Measurements from ENCODE around the gene APBA2.

The APBA2 gene

DNA sequence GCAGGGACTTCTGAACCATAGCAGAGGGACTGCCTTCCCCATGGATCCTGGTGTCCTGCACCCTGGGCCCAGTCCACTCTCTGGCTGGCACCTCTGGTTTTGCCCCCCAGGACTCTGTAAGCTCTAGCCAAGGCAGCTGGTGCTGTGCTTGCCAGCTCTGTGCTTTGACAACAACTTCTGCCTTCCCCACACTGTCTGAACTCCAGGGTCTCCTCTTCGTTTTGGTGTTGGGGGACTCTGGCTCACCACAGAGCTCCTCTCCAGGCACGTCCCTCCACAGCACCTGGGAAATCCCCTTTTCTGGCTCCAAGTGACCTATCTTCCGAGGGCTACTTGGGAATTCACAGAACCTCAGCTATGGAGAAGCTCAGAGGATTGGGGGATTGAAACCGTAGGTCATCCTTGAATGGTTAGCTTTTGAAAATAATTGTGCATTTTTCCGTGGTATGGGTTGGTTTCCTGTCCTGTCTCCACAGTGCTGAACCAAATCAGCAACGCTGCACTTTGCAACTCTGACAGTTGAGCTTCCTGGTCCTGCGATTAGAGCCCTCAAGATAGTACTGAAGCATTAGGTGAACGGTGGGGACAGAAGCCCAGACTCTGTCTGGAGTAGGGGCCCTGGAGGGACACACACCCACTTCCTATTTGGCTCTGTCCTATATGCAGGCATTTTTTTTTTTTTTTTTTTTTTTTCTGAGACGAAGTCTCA is 152.4 kb downstream of the APBA2 start:
- Histone ChIP-seq H3K9ac (ENCODE audit: low read length) (no peak overlapping the region), H3K27ac (ENCODE audit: low read depth, low read length, poor library complexity, severe bottlenecking) (no peak overlapping the region), H3K4me3 (ENCODE audit: low read depth, low read length, poor library complexity, severe bottlenecking) (no peak overlapping the region), H3K4me1 (ENCODE audit: insufficient read depth, low read length, severe bottlenecking) (no peaks in the 10 kb centered on the region), H3K36me3 (ENCODE audit: insufficient read depth, low read length) (no peaks in the 10 kb centered on the region), H3K79me2 (ENCODE audit: insufficient read depth, low read length) (no peaks in the 10 kb centered on the region), H3K4me2 (ENCODE audit: low read length) (no peak overlapping the region), H2AFZ (ENCODE audit: low read length) (no peak overlapping the region), H3K9me2 (ENCODE audit: low read depth, low read length) (no peaks in the 10 kb centered on the region), H3K9me3 (ENCODE audit: low read length) (no peaks in the 10 kb centered on the region), H4K20me1 (ENCODE audit: insufficient read depth, low read length) (no peaks in the 10 kb centered on the region), H3K27me3 (ENCODE audit: insufficient read depth, low read length) (no peaks in the 10 kb centered on the region), H3F3A (ENCODE audit: insufficient read depth, low read length) (no peaks in the 10 kb centered on the region)
- TF ChIP-seq EZH2 (IDR thresholded peaks at IDR 0.05; ENCODE audit: borderline replicate concordance, low read length) = no peak
- TF ChIP-seq, protein P1, sequence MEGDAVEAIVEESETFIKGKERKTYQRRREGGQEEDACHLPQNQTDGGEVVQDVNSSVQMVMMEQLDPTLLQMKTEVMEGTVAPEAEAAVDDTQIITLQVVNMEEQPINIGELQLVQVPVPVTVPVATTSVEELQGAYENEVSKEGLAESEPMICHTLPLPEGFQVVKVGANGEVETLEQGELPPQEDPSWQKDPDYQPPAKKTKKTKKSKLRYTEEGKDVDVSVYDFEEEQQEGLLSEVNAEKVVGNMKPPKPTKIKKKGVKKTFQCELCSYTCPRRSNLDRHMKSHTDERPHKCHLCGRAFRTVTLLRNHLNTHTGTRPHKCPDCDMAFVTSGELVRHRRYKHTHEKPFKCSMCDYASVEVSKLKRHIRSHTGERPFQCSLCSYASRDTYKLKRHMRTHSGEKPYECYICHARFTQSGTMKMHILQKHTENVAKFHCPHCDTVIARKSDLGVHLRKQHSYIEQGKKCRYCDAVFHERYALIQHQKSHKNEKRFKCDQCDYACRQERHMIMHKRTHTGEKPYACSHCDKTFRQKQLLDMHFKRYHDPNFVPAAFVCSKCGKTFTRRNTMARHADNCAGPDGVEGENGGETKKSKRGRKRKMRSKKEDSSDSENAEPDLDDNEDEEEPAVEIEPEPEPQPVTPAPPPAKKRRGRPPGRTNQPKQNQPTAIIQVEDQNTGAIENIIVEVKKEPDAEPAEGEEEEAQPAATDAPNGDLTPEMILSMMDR (IDR thresholded peaks at IDR 0.05; ENCODE audit: low read length) = no peak

DNA sequence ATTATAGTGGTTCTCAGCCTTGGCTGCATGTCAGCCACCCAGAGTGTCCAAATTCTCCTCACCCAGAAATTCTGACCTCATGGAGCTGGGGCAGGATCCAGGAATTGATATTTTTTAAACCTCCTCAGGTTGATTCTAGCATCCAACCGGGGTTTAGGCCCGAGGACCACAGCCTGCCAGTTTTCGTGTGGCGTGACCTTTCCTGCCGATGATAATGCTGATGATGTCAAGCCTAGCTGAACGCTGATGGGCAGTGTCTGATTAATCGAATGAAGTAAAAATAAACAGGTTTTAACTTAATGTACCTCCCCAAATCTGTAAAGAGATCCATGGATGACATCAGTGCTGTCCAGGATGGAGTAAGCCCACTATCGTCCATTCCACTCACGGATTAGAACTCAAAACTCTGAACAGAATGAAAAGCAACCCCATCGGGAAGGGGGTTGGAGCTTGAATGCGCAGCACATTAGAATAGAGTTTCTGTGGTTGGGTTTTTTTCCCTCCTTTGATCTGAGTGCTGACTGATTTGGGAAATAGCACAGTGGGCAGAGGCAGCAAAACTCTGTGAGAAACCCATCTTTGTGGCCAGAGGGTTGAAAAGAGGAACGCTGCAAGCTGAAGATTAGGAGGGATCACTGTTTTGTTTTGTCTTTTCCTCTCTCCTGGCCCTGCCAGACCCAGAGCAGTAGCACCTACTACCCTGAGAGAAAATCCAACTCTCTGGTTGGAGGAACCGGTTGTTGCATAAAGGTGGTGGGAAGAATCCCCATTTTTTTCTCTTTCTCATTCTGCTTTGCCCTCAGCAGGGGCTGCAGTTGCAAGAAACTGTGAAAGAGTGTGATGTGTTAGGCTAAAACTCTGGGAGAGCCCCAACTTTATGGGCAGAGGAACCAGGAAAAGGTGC is 153.9 kb downstream of the APBA2 start:
- no peaks in the 10 kb centered on the region for H3K4me1 ChIP-seq (ENCODE audit: insufficient read depth, low read length, severe bottlenecking)
- H3K27me3 ChIP-seq (ENCODE audit: insufficient read depth, low read length) = no peaks in the 10 kb centered on the region
- no peaks in the 10 kb centered on the region for H3K9me3 ChIP-seq (ENCODE audit: low read length)
- TF ChIP-seq EZH2 (IDR thresholded peaks at IDR 0.05; ENCODE audit: borderline replicate concordance, low read length) = no peak
- TF ChIP-seq, protein P1 (IDR thresholded peaks at IDR 0.05; ENCODE audit: low read length) = no peak
- no peaks in the 10 kb centered on the region for H3K79me2 ChIP-seq (ENCODE audit: insufficient read depth, low read length)
- H3K36me3 ChIP-seq (ENCODE audit: insufficient read depth, low read length) = no peaks in the 10 kb centered on the region
- H3K4me3 ChIP-seq (ENCODE audit: low read depth, low read length, poor library complexity, severe bottlenecking) = no peak overlapping the region
- H2AFZ ChIP-seq (ENCODE audit: low read length) = no peak overlapping the region
- H3K9me2 ChIP-seq (ENCODE audit: low read depth, low read length) = no peaks in the 10 kb centered on the region
- no peak overlapping the region for H3K4me2 ChIP-seq (ENCODE audit: low read length)
- H3F3A ChIP-seq (ENCODE audit: insufficient read depth, low read length) = no peaks in the 10 kb centered on the region
- no peak overlapping the region for H3K9ac ChIP-seq (ENCODE audit: low read length)
- no peak overlapping the region for H3K27ac ChIP-seq (ENCODE audit: low read depth, low read length, poor library complexity, severe bottlenecking)
- H4K20me1 ChIP-seq (ENCODE audit: insufficient read depth, low read length) = no peaks in the 10 kb centered on the region

DNA sequence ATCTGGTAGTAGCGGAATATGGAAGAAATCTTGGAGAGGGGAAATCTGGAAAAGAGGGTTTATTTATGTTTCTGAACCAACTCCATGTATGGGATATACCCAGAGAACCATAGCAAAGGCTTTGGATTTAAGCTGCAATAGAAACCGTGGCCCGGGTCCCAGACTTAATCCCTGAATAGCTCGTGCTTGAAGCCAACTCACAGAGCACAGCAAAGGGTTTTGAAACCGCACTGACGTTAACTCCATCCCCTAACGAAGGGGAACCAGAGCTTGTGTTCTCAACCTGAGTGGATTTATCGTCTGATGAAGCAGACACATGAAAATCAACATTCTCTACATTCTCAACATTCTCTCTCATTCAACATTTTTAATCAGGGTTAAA is 154.6 kb downstream of the APBA2 start:
- no peak overlapping the region for H3K27ac ChIP-seq (ENCODE audit: low read depth, low read length, poor library complexity, severe bottlenecking)
- no peak overlapping the region for H3K9ac ChIP-seq (ENCODE audit: low read length)
- H3K9me3 ChIP-seq (ENCODE audit: low read length) = no peaks in the 10 kb centered on the region
- no peak overlapping the region for H3K4me2 ChIP-seq (ENCODE audit: low read length)
- no peaks in the 10 kb centered on the region for H4K20me1 ChIP-seq (ENCODE audit: insufficient read depth, low read length)
- no peaks in the 10 kb centered on the region for H3K9me2 ChIP-seq (ENCODE audit: low read depth, low read length)
- H2AFZ ChIP-seq (ENCODE audit: low read length) = no peak overlapping the region
- no peaks in the 10 kb centered on the region for H3K27me3 ChIP-seq (ENCODE audit: insufficient read depth, low read length)
- H3F3A ChIP-seq (ENCODE audit: insufficient read depth, low read length) = no peaks in the 10 kb centered on the region
- no peaks in the 10 kb centered on the region for H3K4me1 ChIP-seq (ENCODE audit: insufficient read depth, low read length, severe bottlenecking)
- no peak for TF ChIP-seq EZH2 (IDR thresholded peaks at IDR 0.05; ENCODE audit: borderline replicate concordance, low read length)
- TF ChIP-seq, protein P1 (IDR thresholded peaks at IDR 0.05; ENCODE audit: low read length) = no peak
- H3K36me3 ChIP-seq (ENCODE audit: insufficient read depth, low read length) = no peaks in the 10 kb centered on the region
- no peaks in the 10 kb centered on the region for H3K79me2 ChIP-seq (ENCODE audit: insufficient read depth, low read length)
- no peak overlapping the region for H3K4me3 ChIP-seq (ENCODE audit: low read depth, low read length, poor library complexity, severe bottlenecking)

All from OCI-LY1 (cell line).